KOPT-K1 (cell line): ENCODE data around the gene KCNC3.

Source experiments
- H3K27ac ChIP-seq: fragments of 200-600 bp; sonication (generic); 2 replicates; pipeline ENCODE4 v1.5.1; 2016; ENCODE audit warnings: antibody characterized with exemption, mild to moderate bottlenecking, low read depth, low read length; ENCODE audit not compliant: poor library complexity, severe bottlenecking
- H3K36me3 ChIP-seq: fragments of 200-600 bp; sonication (generic); 2 replicates; pipeline ENCODE4 v1.5.1; 2017; ENCODE audit warnings: antibody characterized with exemption, mild to moderate bottlenecking, low read length, moderate library complexity; ENCODE audit not compliant: insufficient read depth
- H3K9me3 ChIP-seq: fragments of 200-600 bp; sonication (generic); 2 replicates; pipeline ENCODE4 v1.5.1; 2017; ENCODE audit warnings: antibody characterized with exemption, low read length, mild to moderate bottlenecking; ENCODE audit not compliant: insufficient read depth, poor library complexity, severe bottlenecking

Gene KCNC3

DNA sequence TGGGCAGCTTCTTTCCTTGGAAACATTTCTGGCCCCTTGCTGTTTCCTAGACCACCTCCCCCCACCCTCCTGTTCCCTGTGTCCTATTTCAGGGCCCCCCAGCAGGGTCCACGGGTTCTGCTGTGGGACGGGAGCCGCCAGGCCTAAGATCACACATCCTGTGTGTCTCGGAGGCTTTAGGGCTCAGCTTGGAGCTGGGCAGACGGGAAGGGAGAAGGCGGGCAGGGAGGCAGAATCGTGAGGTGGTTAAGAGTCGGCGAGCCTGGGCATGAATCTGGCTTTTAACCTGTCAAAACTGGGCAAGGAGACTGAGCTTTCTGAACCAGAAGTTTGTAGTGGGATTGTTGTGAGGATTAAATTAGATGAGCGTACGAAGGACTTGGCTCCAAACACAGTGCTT, 4.8 kb downstream of the KCNC3 start:
- Histone ChIP-seq H3K36me3 (no peaks in the 10 kb centered on the region), H3K9me3 (no peaks in the 10 kb centered on the region), H3K27ac (no peak overlapping the region)

DNA sequence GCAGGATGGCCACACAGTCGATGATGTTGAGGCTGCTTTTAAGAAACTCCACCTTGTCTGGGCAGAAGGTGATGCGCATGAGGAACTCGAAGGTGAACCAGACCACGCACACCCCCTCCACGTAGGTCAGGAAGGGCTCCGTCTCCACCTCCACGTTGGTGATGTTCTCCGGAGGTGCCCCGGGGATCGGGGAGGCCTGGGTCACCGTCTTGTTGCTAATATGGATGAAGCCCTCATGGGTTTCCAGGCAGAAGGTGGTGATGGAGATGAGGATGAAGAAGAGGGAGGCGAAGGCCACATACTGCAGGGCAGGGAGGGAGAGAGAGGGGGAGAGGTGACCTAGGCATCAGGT, 5.4 kb downstream of the KCNC3 start:
- H3K36me3 ChIP-seq, result no peaks in the 10 kb centered on the region
- H3K27ac ChIP-seq, result no peak overlapping the region
- no peaks in the 10 kb centered on the region for H3K9me3 ChIP-seq

DNA sequence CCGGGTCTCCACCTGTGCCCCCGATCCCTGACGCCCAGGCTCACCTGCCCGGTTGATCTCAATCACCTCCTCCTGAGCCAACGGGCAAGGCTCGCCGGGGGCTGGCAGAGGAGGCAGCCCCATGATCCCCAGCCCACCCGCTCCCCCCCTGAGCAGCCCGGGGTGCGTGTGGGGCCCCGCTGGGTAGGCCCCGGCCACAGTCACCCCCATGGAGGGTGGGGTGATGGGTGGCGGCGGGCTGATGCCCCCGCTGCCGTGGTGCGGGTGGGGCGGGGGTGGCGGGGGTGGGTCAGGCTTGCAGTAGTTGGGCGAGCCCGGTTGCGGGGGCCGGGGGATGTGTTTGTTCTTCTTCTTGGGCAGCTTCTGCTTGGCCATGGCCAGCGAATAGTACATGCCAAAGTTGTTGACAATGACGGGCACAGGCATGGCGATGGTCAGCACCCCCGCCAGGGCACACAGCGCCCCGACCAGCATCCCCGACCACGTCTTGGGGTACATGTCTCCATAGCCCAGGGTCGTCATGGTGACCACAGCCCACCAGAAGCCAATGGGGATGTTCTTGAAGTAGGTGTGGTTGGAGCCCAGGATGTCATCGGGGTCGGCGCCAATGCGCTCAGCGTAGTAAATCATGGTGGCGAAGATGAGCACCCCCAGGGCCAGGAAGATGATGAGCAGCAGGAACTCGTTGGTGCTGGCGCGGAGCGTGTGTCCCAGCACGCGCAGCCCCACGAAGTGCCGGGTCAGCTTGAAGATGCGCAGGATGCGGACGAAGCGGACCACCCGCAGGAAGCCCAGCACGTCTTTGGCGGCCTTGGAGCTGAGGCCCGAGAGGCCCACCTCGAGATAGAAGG, 6.0 kb downstream of the KCNC3 start:
- Histone ChIP-seq H3K9me3 (no peaks in the 10 kb centered on the region), H3K36me3 (no peaks in the 10 kb centered on the region), H3K27ac (no peak overlapping the region)

DNA sequence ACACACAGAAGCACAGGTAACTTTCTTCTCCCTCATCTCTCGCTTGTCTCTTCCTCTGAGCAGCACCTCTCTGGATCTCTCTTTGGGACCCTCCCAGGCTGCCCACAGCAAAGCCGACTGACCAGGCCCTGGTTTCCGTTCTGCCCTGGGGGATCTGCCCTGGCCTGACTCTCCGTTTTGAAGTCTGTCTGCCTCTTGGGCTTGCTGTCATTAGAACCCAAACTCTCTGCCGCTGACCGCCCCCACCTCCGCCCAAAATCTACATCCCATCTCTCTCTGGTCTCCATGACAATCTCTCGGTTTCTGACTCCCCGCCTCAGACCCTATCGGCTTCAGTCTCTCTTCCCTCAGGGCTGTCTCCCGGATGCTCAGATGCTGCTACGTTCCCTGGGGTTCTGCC, 6.9 kb downstream of the KCNC3 start:
- Histone ChIP-seq H3K36me3 (no peaks in the 10 kb centered on the region), H3K9me3 (no peaks in the 10 kb centered on the region), H3K27ac (no peak overlapping the region)

DNA sequence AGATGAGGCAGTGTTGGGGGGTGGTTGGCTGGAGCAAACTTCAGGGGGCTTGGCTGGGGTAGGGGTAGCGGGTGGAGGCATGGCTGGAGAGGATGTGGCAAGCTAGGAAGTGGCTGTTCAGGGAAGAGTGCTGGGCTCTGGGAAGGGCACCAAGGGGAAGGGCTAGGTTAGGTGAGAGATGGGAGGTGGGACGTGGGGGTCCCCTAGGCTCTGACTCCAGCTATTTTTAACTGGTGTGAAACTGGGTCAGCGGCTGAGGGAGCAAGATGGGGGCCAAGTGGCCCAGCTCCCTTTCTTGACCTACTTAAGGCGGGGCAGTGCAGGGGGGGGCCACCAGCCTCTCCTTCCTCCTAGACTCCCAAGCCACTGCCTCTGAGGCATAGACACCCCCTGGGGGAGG, 7.3 kb downstream of the KCNC3 start:
- Histone ChIP-seq H3K36me3 (no peaks in the 10 kb centered on the region), H3K9me3 (no peaks in the 10 kb centered on the region), H3K27ac (no peak overlapping the region)

DNA sequence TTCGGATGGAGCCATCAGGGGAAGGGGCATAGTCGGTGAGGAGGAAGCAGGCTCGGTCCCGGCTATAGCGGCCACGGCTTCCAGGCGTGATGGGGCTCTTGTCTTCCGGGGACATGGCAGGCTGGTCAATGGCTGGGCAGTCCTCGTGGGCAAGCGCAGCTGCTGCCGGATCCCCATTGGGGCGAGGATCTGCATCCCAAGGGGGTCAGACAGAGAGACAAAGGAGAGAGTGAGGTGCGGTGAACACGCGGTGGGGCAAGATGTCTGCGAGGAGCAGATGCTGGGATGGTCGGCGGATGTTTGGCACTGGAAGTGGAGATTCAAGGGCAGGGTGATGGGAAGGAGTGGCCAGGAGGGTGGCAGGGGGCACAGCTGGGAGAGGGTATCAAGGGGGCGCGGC, 8.6 kb downstream of the KCNC3 start:
- Histone ChIP-seq H3K36me3 (no peaks in the 10 kb centered on the region), H3K9me3 (no peaks in the 10 kb centered on the region), H3K27ac (no peak overlapping the region)

DNA sequence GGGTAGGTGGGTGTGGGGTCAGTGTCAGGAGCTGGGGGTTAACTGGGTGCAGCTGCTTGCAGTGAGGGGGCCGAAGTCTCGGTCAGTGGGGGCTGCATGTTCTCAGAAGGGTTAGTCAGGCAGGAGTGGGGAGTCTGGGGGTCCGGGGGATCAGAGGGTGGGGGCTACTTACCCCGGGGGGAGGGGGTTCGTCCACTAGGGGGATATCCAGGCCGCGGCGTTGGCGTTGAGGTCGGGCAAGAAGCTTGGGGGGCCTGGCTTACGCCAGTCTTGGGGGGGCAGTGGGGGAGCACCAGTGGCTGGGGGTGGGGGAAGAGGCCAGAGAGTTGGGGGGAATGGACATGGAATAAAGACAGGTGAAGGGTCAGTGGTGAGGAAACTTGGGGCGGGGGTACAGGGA, 9.1 kb downstream of the KCNC3 start:
- Histone ChIP-seq H3K9me3 (no peaks in the 10 kb centered on the region), H3K36me3 (no peaks in the 10 kb centered on the region), H3K27ac (no peak overlapping the region)

DNA sequence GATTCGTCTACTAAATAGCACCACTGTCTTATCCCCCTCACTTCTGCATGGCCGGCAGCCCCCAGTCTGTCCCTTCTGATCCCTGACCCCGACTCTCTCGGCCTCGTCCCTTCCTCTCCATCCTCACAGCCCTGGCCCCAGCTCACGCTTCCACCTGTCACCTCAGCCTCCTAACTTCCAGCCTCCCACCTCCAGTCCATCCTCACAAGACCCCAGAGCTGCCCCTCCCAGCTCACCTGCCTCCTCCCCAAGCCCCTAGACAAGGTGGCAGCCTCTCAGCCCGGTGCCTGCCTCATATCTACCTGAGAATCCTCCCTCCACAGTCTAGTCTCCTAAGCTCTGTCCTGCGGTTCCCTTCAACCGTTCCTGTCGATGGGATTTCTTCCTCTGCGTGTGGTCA, 10.0 kb downstream of the KCNC3 start:
- no peaks in the 10 kb centered on the region for H3K36me3 ChIP-seq
- no peak overlapping the region for H3K27ac ChIP-seq
- H3K9me3 ChIP-seq, result no peaks in the 10 kb centered on the region

DNA sequence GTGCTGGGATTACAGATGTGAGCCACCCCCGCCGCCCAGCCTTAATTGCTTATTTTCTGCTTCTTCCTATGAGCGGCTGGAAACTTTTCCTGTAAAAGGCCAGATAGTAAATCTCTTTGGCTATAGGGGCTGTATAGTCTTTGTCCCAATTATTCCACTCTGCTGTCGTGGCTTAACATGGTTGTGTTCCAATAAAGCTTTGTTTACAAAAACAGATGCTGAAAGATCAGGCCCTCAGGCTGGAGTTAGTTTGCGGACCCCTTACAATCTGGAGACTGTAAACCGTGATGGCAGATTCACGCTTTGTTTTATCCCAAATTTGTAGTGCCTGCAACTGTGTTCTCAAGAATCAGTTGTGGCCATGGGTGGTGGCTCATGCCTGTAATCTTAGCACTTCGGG, 10.7 kb downstream of the KCNC3 start:
- H3K9me3 ChIP-seq, result no peaks in the 10 kb centered on the region
- no peak overlapping the region for H3K27ac ChIP-seq
- H3K36me3 ChIP-seq, result no peaks in the 10 kb centered on the region

DNA sequence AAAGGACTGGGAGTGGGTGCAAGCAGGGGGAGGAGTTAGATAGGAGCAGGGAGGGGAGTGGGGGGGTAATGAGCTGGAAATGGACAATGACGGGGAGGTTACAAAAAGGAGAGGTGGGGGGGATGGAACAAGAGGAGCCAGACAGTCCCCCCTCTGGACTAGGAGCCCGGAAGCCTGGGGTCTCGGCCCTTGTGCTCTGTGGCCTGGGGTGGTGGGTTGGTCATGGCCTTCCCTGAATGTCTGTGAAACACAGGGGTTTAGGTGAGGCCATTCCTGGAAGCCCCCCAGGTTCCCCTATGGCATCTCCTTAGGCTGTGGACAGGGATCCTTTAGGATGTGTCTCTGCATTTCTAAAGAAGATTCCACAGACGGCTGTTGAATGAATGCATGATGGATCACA, 12.1 kb downstream of the KCNC3 start:
- Histone ChIP-seq H3K36me3 (no peaks in the 10 kb centered on the region), H3K9me3 (no peaks in the 10 kb centered on the region), H3K27ac (no peak overlapping the region)

DNA sequence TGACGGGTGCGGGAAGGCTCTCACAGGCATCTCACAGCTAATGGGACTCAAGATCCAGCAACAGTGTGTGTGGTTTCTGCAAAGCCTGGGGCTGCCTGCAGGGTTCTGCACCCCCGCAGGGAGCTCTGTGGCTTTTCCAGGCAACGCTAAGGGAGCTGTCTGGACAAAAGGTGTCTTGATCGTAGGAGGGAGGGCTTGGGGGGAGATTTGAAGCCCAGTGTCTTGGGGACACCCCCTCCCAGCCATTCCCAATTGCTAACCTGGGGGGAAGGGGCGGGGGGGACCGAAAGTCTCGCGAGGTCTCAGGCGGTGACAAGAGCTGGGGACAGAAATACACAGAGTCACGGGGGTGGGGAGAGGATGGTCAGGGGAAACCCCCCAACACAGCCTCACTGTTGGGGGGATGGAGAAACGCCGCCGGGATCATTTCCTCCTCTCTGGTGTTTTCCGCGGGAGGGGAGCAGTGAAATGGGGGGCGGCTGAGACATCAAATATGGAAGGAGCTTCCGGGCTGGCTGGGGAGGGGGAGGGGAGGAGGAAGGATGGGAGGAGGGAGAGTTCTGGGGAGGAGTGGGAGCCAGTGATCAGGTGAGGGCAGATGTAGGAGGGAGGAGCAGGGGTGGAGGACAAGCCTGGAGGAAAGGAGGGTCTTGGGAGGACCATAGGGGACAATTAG, 13.3 kb downstream of the KCNC3 start:
- H3K27ac ChIP-seq, result no peak overlapping the region
- H3K36me3 ChIP-seq, result no peaks in the 10 kb centered on the region

DNA sequence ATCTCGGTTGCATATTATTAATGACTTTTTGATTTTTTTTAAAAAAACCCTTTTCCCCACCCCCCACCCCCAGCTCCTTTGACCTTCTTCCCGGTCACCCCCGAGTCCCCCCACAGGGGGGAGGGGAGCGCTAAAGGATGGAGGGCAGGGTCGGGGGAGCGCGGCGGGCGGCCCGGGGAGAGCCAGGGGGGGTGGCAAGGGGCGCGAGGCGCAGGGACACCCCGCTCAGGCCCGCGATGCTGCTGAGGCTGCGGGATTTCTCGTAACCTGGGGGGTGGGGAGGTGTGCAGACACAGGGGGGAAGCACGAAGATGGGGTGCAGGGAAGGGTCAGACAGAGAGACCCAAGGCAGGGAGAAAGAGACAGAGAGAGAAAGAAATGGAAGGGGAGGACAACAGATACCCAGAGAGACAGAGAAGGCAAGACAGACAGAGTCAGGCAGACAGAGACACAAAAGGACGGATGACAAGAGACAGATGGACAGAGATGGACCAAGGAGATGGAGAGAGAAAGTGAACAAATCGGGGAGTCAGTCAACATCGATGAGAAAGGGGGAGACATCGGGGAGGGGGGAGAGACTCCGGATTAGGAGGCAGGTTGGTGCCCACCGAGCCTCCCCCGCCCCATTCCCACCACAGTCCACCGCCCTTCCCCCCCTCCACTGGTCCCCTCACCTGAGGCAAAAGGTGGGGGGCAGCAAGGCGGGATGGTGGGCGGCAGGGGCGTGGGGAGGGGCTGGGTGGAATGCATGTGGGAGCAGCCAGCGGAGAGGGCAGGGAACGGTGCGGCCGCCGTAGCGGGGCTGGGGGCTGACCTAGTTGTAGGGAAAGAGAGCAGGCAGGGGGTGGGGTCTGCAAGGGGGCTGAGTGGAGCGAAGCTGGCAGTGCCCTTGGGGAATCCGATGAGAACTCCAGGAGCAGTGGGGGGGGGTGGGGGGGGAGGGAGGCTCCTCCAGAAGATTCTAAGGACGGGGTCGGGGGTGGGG, 14.2 kb downstream of the KCNC3 start:
- H3K27ac ChIP-seq, result no peak overlapping the region
- H3K9me3 ChIP-seq, result no peaks in the 10 kb centered on the region
- no peaks in the 10 kb centered on the region for H3K36me3 ChIP-seq

More for the DNA sequence above, 13.3 kb downstream of the KCNC3 start:
- no peaks in the 10 kb centered on the region for H3K9me3 ChIP-seq

DNA sequence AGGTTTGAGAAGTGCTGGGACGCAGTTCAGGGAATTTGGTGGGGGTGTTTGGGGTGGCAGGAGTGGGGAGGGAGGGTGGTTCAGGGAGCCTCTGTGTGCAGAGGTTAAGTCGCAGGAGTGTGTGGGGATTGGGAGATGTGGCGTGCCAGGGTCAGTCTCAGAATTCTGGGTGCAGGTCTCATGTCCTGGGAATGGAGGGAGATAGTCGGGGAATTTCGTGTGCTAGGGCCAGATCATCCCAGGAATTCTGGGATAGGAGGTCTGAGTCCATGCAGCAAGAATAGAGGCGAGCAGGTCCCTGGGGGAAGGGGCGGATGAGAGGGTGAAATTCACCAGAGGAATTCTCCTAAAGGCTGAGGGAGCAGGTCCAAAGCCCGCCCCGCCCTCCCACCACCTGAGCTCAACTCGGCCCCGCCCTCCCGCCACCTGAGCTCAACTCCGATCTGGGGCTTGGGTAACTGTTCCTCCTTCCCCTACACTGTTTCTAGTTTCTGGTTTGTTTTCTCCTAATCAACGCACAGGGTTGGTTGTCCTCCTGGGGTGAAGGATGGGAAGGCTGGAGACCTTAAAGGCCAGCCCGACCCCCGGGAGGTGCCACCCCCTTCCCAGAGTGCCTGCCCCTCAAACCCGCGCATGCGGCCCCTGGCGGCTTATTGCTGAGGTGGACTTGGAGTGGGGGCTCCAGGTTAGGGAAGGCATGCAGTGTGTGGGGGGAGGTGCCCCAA, 15.2 kb downstream of the KCNC3 start:
- Histone ChIP-seq H3K27ac (no peak overlapping the region), H3K36me3 (no peaks in the 10 kb centered on the region), H3K9me3 (no peaks in the 10 kb centered on the region)

DNA sequence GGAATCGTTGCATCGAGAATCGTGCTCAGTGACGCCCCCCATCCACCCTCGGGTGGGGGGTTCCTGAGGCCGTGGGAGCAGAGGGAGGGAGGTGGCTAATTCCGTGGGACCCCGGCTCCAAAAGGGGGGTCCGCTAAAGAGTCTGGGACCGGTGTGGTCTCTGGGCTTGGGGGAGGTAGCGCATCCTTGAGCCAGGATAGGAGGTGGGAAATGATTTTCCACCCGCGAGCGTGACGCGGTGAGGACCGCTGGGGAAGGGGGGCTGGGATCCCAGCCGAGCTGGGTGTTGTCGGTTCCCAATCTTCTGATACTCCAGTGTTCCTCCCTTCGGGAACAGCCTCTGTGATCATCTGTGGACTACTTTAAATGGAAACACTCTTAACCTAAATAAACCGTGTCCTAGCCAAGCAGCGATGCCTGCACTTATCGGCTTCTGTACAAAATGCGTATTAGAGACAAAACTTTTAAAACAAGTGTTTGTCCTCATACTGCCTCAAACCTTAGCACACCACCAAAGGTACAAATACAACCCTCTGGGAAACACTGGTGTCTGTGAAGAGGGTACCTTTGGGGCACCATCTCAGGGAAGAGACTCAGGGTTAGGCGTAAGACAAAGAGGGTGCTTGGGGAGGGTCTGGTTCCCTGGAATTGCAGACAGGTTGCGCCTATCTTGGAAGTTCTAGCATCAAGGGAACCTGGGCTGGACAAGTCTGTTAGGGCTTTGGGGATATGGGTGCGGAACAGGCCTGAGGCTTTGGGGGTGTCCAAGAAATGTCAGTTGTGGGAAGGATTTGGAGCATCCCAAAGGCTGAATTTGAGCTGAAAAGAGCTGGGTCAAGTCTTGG, 16.0 kb downstream of the KCNC3 start:
- H3K27ac ChIP-seq, result no peak overlapping the region
- no peaks in the 10 kb centered on the region for H3K36me3 ChIP-seq

More for the DNA sequence above, 16.0 kb downstream of the KCNC3 start:
- H3K9me3 ChIP-seq, result no peaks in the 10 kb centered on the region
